DMS153 treated with DMSO at 0.1 percent for 48 hours (cell line): ENCODE measurements around the gene THSD8.
"Not testable (repeated sequence)": the region's sequence is repeated elsewhere in the genome, so short reads cannot be mapped to it uniquely, and the experiment has no call there.

Experiments used
- DNase-seq: peaks from one replicate; lab custom pipeline; 2025; ENCODE audit not compliant: unreplicated experiment; lab: John Stamatoyannopoulos, UW

The THSD8 gene

GRCh38 chr19:12792051-12792852 lies 9.6 kb upstream of the THSD8 start:
- peak; percentile 34 for DNase-seq

- DNase-seq = no peak
Observed at GRCh38 chr19:12792853-12793289, 9.0 kb upstream of the THSD8 start.

- peak; percentile 87 for DNase-seq
Observed at GRCh38 chr19:12793290-12794195, 8.3 kb upstream of the THSD8 start.

GRCh38 chr19:12794196-12794941 lies 7.5 kb upstream of the THSD8 start:
- DNase-seq = no peak

GRCh38 chr19:12794971-12795381 lies 6.9 kb upstream of the THSD8 start:
- DNase-seq = no peak

GRCh38 chr19:12796146-12797071 lies 5.5 kb upstream of the THSD8 start:
- DNase-seq = peak; percentile 58

- DNase-seq = no peak
Observed at GRCh38 chr19:12797141-12797587, 4.7 kb upstream of the THSD8 start.

- DNase-seq = not testable (repeated sequence)
Observed at GRCh38 chr19:12797607-12798006, 4.3 kb upstream of the THSD8 start.

- DNase-seq = no peak
Observed at GRCh38 chr19:12799742-12800465, 2.0 kb upstream of the THSD8 start.

- DNase-seq = no peak
Observed at GRCh38 chr19:12800466-12800770, 1.5 kb upstream of the THSD8 start.

GRCh38 chr19:12800923-12801465 lies 875 bp upstream of the THSD8 start:
- DNase-seq = no peak

GRCh38 chr19:12802267-12803106 lies 618 bp downstream of the THSD8 start:
- no peak for DNase-seq

GRCh38 chr19:12804051-12804450 lies 2.2 kb downstream of the THSD8 start:
- no peak for DNase-seq

GRCh38 chr19:12806242-12807081 lies 4.6 kb downstream of the THSD8 start, which contains the start of gene RNASEH2A:
RNASEH2A (plus strand) TSS chr19:12806584; CDS start chr19:12806674, 90 bp downstream.
- peak; percentile 92 for DNase-seq

- no peak for DNase-seq
Observed at GRCh38 chr19:12815088-12815487, 13.2 kb downstream of the THSD8 start.

GRCh38 chr19:12817188-12817587 lies 15.3 kb downstream of the THSD8 start:
- not testable (repeated sequence) for DNase-seq

GRCh38 chr19:12817810-12818209 lies 15.9 kb downstream of the THSD8 start:
- DNase-seq = not testable (repeated sequence)
